Sigmoid colon (tissue), 7 donors: ENCODE results near the gene ELF1. TPM values are rescaled to one million over a fixed set of nuclear protein-coding genes. Genes with fewer than 3 reads are reported as not detected.
A peak's percentile ranks its signal among the peaks of the same experiment; 100 is the strongest.

Experiments
- DNase-seq: peaks from one replicate; pipeline ENCODE4 v3.0.0-alpha.2; 2019
- H3K27ac ChIP-seq, 4 donors: fragments of 200-600 bp; sonication (generic); one replicate each; pipeline ENCODE4 v1.5.1; 2016 to 2019; ENCODE audit warnings: mild to moderate bottlenecking in 1 of 4
- H3K27me3 ChIP-seq, 3 donors: fragments of 200-600 bp; sonication (generic); one replicate each; pipeline ENCODE4 v1.5.1; 2019; ENCODE audit warnings: mild to moderate bottlenecking in 1 of 3
- H3K36me3 ChIP-seq, 4 donors: fragments of 200-600 bp; sonication (generic); one replicate each; pipeline ENCODE4 v1.5.1; 2016 to 2019
- H3K4me1 ChIP-seq, 4 donors: fragments of 200-600 bp; sonication (generic); one replicate each; pipeline ENCODE4 v1.5.1; 2017 to 2019
- H3K4me3 ChIP-seq, 4 donors: fragments of 200-600 bp; sonication (generic); one replicate each; pipeline ENCODE4 v1.5.1; 2017 to 2019; ENCODE audit warnings: mild to moderate bottlenecking in 2 of 4, moderate library complexity in 1 of 4
- H3K9me3 ChIP-seq, 4 donors: fragments of 200-600 bp in 3 of 4; sonication (generic) in 3 of 4; one replicate each; pipeline versions ENCODE4 v1.5.1 to v1.6.1; 2013 to 2019
- CTCF ChIP-seq, 4 experiments: fragments of 450-650 bp in 3 of 4; fragments of 200-600 bp in 1 of 4; IDR thresholded peaks; one replicate each; pipeline ENCODE4 v1.5.1; 2016 to 2019; ENCODE audit warnings: antibody characterized with exemption in 4 of 4, mild to moderate bottlenecking in 3 of 4, moderate library complexity in 2 of 4
- EP300 ChIP-seq, 4 donors: sonication (generic); formaldehyde crosslinking; IDR thresholded peaks; one replicate each; pipeline ENCODE4 v1.6.1; 2017; ENCODE audit warnings: antibody characterized with exemption in 4 of 4
- POLR2A ChIP-seq, 2 donors: fragments of 450-650 bp; IDR thresholded peaks; one replicate each; pipeline ENCODE4 v1.6.1; 2016; ENCODE audit warnings: antibody characterized with exemption in 2 of 2, mild to moderate bottlenecking in 2 of 2, moderate library complexity in 2 of 2
- POLR2AphosphoS5 ChIP-seq, 4 donors: sonication (generic); formaldehyde crosslinking; IDR thresholded peaks; one replicate each; pipeline ENCODE4 v1.6.1; 2017; ENCODE audit warnings: antibody characterized with exemption in 4 of 4
- WGBS, 2 donors: extraction: QIAGEN DNeasy Blood & Tissue Kit; methylation state at CpG; one replicate each; pipeline ENCODE4 v1.1.7; 2013; 5-methylcytosine and 5-hydroxymethylcytosine counted together
- intact Hi-C: fragments of 100-400 bp; cut with DNase I; formaldehyde crosslinking; loops from one replicate; pipeline ENCODE4 v1.15.1; 2023
- polyA plus RNA-seq, 3 donors: library from polyadenylated mRNA; stranded (reverse); fragments of 200-250 nt; gene quantifications; one replicate each; pipeline ENCODE4 v1.2.3, GENCODE V29; 2013
- total RNA-seq, 4 donors: library from RNA; depleted of rRNA; stranded (reverse); fragments of >200 nt; gene quantifications; one replicate each; pipeline ENCODE4 v1.1.0, GENCODE V29; 2016
- donor health status: healthy with polysubstance abuse.
- donor health status: Bipolar disorder and iron deficiency.
- donor health status: healthy.

Gene ELF1
- total and polyA plus RNA-seq, 7 donors = 31.8 to 68.5 (median 47.4) TPM

- H3K27me3 ChIP-seq = no peaks in the 10 kb centered on the region
- no peaks in the 10 kb centered on the region for H3K9me3 ChIP-seq
- peaks cover 0 to 74% (median 67%) of the 10 kb centered on the region in 4 donors for H3K4me1 ChIP-seq
- H3K36me3 ChIP-seq = no peaks in the 10 kb centered on the region
- H3K4me3 ChIP-seq = peak overlapping the region; percentile 61 to 93 (median 80)
- WGBS, 2 donors = 87 to 91% methylated on average over 18 of the region's 18 CpGs
- intact Hi-C loops = loop anchor here (5.0 kb wide), 1 partner anchor 71 kb away; no protein-coding TSS in a partner anchor
- peak overlapping the region; percentile 91 to 99 (median 98) for H3K27ac ChIP-seq
- DNase-seq = no peak
- TF ChIP-seq POLR2AphosphoS5 (IDR thresholded peaks at IDR 0.05) = no peak
- TF ChIP-seq EP300 (IDR thresholded peaks at IDR 0.05) = no peak
- no peak for TF ChIP-seq POLR2A (IDR thresholded peaks at IDR 0.05)
These were observed 39.4 kb upstream of the ELF1 start for GRCh38 chr13:41058295-41059070.

GRCh38 chr13:41056826-41057711 lies 38.0 kb upstream of the ELF1 start:
- DNase-seq = no peak
- Histone ChIP-seq H3K36me3 (no peaks in the 10 kb centered on the region), H3K27ac (peak overlapping the region in 3 of 4 donors; percentile 23 to 99 (median 97)), H3K4me1 (peaks cover 0 to 74% (median 70%) of the 10 kb centered on the region in 4 donors), H3K9me3 (no peaks in the 10 kb centered on the region), H3K27me3 (no peaks in the 10 kb centered on the region), H3K4me3 (no peak overlapping the region)
- intact Hi-C loops = loop anchor here (5.0 kb wide), 1 partner anchor 70 kb away; no protein-coding TSS in a partner anchor
- WGBS, 2 donors = 65 to 83% methylated on average over 11 of the region's 11 CpGs
- TF ChIP-seq POLR2AphosphoS5 (IDR thresholded peaks at IDR 0.05) (no peak), CTCF (IDR thresholded peaks at IDR 0.05) (no peak)

GRCh38 chr13:41056194-41056593 lies 37.1 kb upstream of the ELF1 start:
- TF ChIP-seq CTCF (IDR thresholded peaks at IDR 0.05) (no peak), EP300 (IDR thresholded peaks at IDR 0.05) (no peak)
- intact Hi-C loops = loop anchor here (5.0 kb wide), 1 partner anchor 69 kb away; no protein-coding TSS in a partner anchor
- H3K27ac ChIP-seq = peak overlapping the region in 3 of 4 donors; percentile 13 to 99 (median 97)
- peaks cover 0 to 81% (median 72%) of the 10 kb centered on the region in 4 donors for H3K4me1 ChIP-seq
- DNase-seq = no peak
- H3K4me3 ChIP-seq = no peak overlapping the region
- no peaks in the 10 kb centered on the region for H3K27me3 ChIP-seq
- no peaks in the 10 kb centered on the region for H3K36me3 ChIP-seq
- no peaks in the 10 kb centered on the region for H3K9me3 ChIP-seq

GRCh38 chr13:41054919-41055619 lies 36.0 kb upstream of the ELF1 start:
- Histone ChIP-seq H3K9me3 (no peaks in the 10 kb centered on the region), H3K4me3 (peak overlapping the region in 1 of 4 donors; percentile 6), H3K27me3 (no peaks in the 10 kb centered on the region), H3K36me3 (no peaks in the 10 kb centered on the region), H3K4me1 (peaks cover 0 to 91% (median 81%) of the 10 kb centered on the region in 4 donors), H3K27ac (peak overlapping the region; percentile 7 to 99 (median 83))
- 77 to 89% methylated on average over 5 of the region's 5 CpGs for WGBS, 2 donors
- TF ChIP-seq POLR2AphosphoS5 (IDR thresholded peaks at IDR 0.05) (no peak), POLR2A (IDR thresholded peaks at IDR 0.05) (no peak), CTCF (IDR thresholded peaks at IDR 0.05) (no peak)
- no peak for DNase-seq
- intact Hi-C loops = loop anchor here (5.0 kb wide), 2 partner anchors 68 to 167 kb away; no protein-coding TSS in a partner anchor
